ENCODE measurements around the gene NCKAP5.

- no peak for TF ChIP-seq CTCF (IDR thresholded peaks at IDR 0.05)
- no peak for TF ChIP-seq POLR2A (IDR thresholded peaks at IDR 0.05)
- no peak for TF ChIP-seq EP300 (IDR thresholded peaks at IDR 0.05)
These were observed 696.4 kb downstream of the NCKAP5 start for GRCh38 chr2:132871831-132872230.
